ENCODE data around the gene ACBD5. TPM values are rescaled to one million over a fixed set of nuclear protein-coding genes. Genes with fewer than 3 reads are reported as not detected.

ACBD5 gene
- polyA plus RNA-seq, 1 experiment = 15.7 TPM

- no peak for DNase-seq (ENCODE audit: low read depth, low spot score)
- ChIA-PET POLR2A (interaction anchor here (1.2 to 1.6 kb wide), 2 partner anchors 10 to 12 kb away, joined by 3 to 5 read pairs; partner anchors contain the start of gene ACBD5), CTCF (interaction anchor here (0.5 to 2.1 kb wide), 14 partner anchors 8 to 526 kb away, joined by 3 to 10 read pairs (median 4); partner anchors contain the start of gene RAB18)
- Histone ChIP-seq H3K9me3 (ENCODE audit: control insufficient read depth, insufficient read depth, low read length) (peaks cover 10% of the 10 kb centered on the region), H3K27ac (ENCODE audit: low read depth, low read length) (no peak overlapping the region), H3K27me3 (ENCODE audit: control insufficient read depth, insufficient read depth, low read length) (peaks cover 3% of the 10 kb centered on the region), H3K4me3 (ENCODE audit: low read depth, low read length) (peak overlapping the region; percentile 61)
- TF ChIP-seq CTCF (IDR thresholded peaks at IDR 0.05; ENCODE audit: low read depth, low read length) = peak; percentile 26; the same call in 1 of the 2 replicates
Measured at GRCh38 chr10:27252267-27253000, 11.8 kb upstream of the ACBD5 start.

GRCh38 chr10:27251554-27251953, 11.0 kb upstream of the ACBD5 start:
- Histone ChIP-seq H3K27me3 (ENCODE audit: control insufficient read depth, insufficient read depth, low read length) (peaks cover 2% of the 10 kb centered on the region), H3K4me3 (ENCODE audit: low read depth, low read length) (no peak overlapping the region), H3K27ac (ENCODE audit: low read depth, low read length) (no peak overlapping the region), H3K9me3 (ENCODE audit: control insufficient read depth, insufficient read depth, low read length) (peaks cover 5% of the 10 kb centered on the region; the same call in 1 of the 2 replicates)
- DNase-seq (ENCODE audit: low read depth, low spot score) = no peak
- CTCF ChIA-PET = interaction anchor here (0.5 to 2.1 kb wide), 13 partner anchors 8 to 525 kb away, joined by 3 to 10 read pairs (median 5); partner anchors contain the start of gene RAB18
- POLR2A ChIA-PET = interaction anchor here (1.2 kb wide), 1 partner anchor 11 kb away, joined by 3 read pairs; the partner anchor contains the start of gene ACBD5
- TF ChIP-seq CTCF (IDR thresholded peaks at IDR 0.05; ENCODE audit: low read depth, low read length) = no peak

- POLR2A ChIA-PET = no interaction called here
- CTCF ChIA-PET = interaction anchor here (1.5 kb wide), 1 partner anchor 24 kb away, joined by 5 read pairs; no protein-coding TSS in a partner anchor
- H3K27ac ChIP-seq (ENCODE audit: low read depth, low read length) = no peak overlapping the region
- H3K9me3 ChIP-seq (ENCODE audit: control insufficient read depth, insufficient read depth, low read length) = no peaks in the 10 kb centered on the region; the same call in 1 of the 2 replicates
- H3K27me3 ChIP-seq (ENCODE audit: control insufficient read depth, insufficient read depth, low read length) = peaks cover 2% of the 10 kb centered on the region
- DNase-seq (ENCODE audit: low read depth, low spot score) = no peak
- no peak overlapping the region for H3K4me3 ChIP-seq (ENCODE audit: low read depth, low read length)
- TF ChIP-seq CTCF (IDR thresholded peaks at IDR 0.05; ENCODE audit: low read depth, low read length) = no peak
Measured at GRCh38 chr10:27248215-27248614, 7.6 kb upstream of the ACBD5 start.

- H3K4me3 ChIP-seq (ENCODE audit: low read depth, low read length) = no peak overlapping the region
- POLR2A ChIA-PET = no interaction called here
Measured at GRCh38 chr10:27247441-27247840, 6.8 kb upstream of the ACBD5 start.

More at GRCh38 chr10:27247441-27247840, 6.8 kb upstream of the ACBD5 start:
- CTCF ChIA-PET = no interaction called here
- no peaks in the 10 kb centered on the region; the same call in 1 of the 2 replicates for H3K9me3 ChIP-seq (ENCODE audit: control insufficient read depth, insufficient read depth, low read length)
- peaks cover 2% of the 10 kb centered on the region for H3K27me3 ChIP-seq (ENCODE audit: control insufficient read depth, insufficient read depth, low read length)
- H3K27ac ChIP-seq (ENCODE audit: low read depth, low read length) = no peak overlapping the region
- no peak for DNase-seq (ENCODE audit: low read depth, low spot score)
- no peak for TF ChIP-seq CTCF (IDR thresholded peaks at IDR 0.05; ENCODE audit: low read depth, low read length)
